Ovary (tissue), 9 donors: ENCODE measurements around the gene APOBEC3H. TPM values are rescaled to one million over a fixed set of nuclear protein-coding genes. Genes with fewer than 3 reads are reported as not detected.

ENCODE experiments used
- DNase-seq, 5 donors: peaks; one replicate each; pipeline ENCODE4 v3.0.0-alpha.2; 2019 to 2020
- H3K27ac ChIP-seq, 2 donors: fragments of 200-600 bp; one replicate each; pipeline versions ENCODE4 v1.5.1 to v1.8.0; 2019 to 2022
- H3K27me3 ChIP-seq: fragments of 200-600 bp; one replicate; pipeline ENCODE4 v1.8.0; 2022
- H3K36me3 ChIP-seq: fragments of 200-600 bp; sonication (generic); one replicate; pipeline ENCODE4 v1.5.1; 2019
- H3K4me1 ChIP-seq: one replicate; pipeline ENCODE4 v1.8.1; 2013; ENCODE audit warnings: mild to moderate bottlenecking, moderate library complexity; ENCODE audit not compliant: insufficient read depth
- H3K4me3 ChIP-seq: fragments of 200-600 bp; sonication (generic); one replicate; pipeline ENCODE4 v1.5.1; 2017
- H3K9me3 ChIP-seq, 2 donors: fragments of 200-600 bp in 1 of 2; sonication (generic) in 1 of 2; one replicate each; pipeline versions ENCODE4 v1.5.1 to v1.8.1; 2013 to 2019; ENCODE audit warnings: mild to moderate bottlenecking in 1 of 2, moderate library complexity in 1 of 2
- CTCF ChIP-seq, 3 donors: fragments of 450-650 bp in 2 of 3; fragments of 200-600 bp in 1 of 3; IDR thresholded peaks; one replicate each; pipeline versions ENCODE4 v1.5.1 to v1.8.0; 2016 to 2022; ENCODE audit warnings: antibody characterized with exemption in 3 of 3, mild to moderate bottlenecking in 1 of 3
- EP300 ChIP-seq: sonication (generic); formaldehyde crosslinking; IDR thresholded peaks from one replicate; pipeline ENCODE4 v1.6.1; 2017; ENCODE audit warnings: antibody characterized with exemption
- POLR2A ChIP-seq: fragments of 450-650 bp; IDR thresholded peaks from one replicate; pipeline ENCODE4 v1.6.1; 2017; ENCODE audit warnings: antibody characterized with exemption, mild to moderate bottlenecking, moderate library complexity
- WGBS, 3 donors: extraction: QIAGEN DNeasy Blood & Tissue Kit in 1 of 3; methylation state at CpG; one replicate each; pipeline versions ENCODE4 v1.1.5 to v1.1.7; 2013 to 2017; 5-methylcytosine and 5-hydroxymethylcytosine counted together
- intact Hi-C, 4 donors: fragments of 100-400 bp; cut with DNase I; formaldehyde crosslinking; loops; one replicate each; pipeline versions ENCODE4 v1.11.0 to v1.15.1; 2022 to 2023
- polyA plus RNA-seq, 2 donors: library from polyadenylated mRNA; stranded (reverse); fragments of 200-250 nt in 1 of 2; fragments of 350-450 nt in 1 of 2; fragmentation: Illumina TruSeq in 1 of 2; extraction: RNeasy Lipid Tissue Mini Kit (QIAGEN cat#74804) in 1 of 2; gene quantifications; one replicate each; pipeline ENCODE4 v1.2.3, GENCODE V29; 2013 to 2014
- small RNA-seq: library from RNA; depleted of rRNA; stranded (forward); fragments of <200 nt; gene quantifications from one replicate; pipeline ENCODE3, GENCODE V24; 2016
- total RNA-seq, 7 donors: library from RNA; depleted of rRNA in 2 of 7; stranded (reverse); fragments of >200 nt in 2 of 7; fragmentation: NEBNext Ultra II Directional in 3 of 7; extraction: Animal tissue kit (Norgen Biotek cat#: 25700) in 3 of 7; gene quantifications; one replicate each; pipeline versions ENCODE4 v1.1.0 to v1.2.4, GENCODE V29; 2016 to 2023
- donor health status: DM: no; HTN: no; CAD: no; lungs with moderate emphysema.
- donor health status: DM: no; HTN: no; CAD: no.
- donor health status: Bipolar disorder and iron deficiency.
- donor health status: DM: yes; HTN: yes; CAD: no.
- donor health status: DM: no; HTN: no; CAD: no.
- donor health status: DM: yes; HTN: yes; CAD: no.

Gene APOBEC3H
- total and polyA plus RNA-seq, 9 donors: 0.23 to 0.97 (median 0.31) TPM; not detected in 6

GRCh38 chr22:39152024-39152510 lies 55.0 kb downstream of the APOBEC3H start:
- TF ChIP-seq POLR2A (no peak), EP300 (no peak), CTCF (IDR thresholded peaks at IDR 0.05) (no peak)
- H3K27me3 ChIP-seq: no peaks in the 10 kb centered on the region

DNA sequence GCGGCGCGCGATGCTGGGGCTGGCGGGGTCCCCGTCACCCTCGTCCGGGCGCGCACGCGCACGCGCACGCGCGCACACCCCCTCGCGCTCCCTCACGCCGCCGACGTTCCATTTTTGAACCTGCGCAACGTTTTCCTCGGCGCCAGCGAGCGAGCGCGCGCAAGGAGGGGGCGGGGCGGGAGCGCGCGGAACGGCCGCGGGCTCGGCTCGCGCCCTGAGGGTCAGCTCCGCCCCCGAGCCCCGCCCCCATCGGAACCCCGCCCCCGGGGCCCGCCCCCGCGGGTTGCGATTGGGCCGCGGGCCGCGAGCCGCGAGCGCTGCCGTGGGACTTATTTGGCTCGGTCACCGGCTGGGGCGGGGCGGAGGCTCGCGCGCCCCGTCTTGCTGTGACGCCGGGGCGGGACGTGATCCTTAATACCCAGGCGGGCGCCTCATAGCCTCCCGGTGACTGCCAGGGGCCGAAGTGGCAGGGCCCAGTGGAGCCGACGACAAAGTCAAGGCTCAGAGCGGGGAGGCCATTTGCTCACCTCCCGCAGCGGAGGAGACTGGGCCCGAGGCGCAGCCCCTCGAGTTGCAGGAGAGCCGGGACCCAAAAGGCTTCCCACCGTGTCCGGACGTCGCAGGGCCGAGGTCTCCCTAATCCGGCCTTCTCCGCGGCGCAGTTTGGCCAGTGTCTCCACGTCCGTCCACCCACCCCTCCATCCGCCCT lies 55.6 kb downstream of the APOBEC3H start, which contains the start of gene CBX7:
Gene CBX7 (minus strand): TSS at position 170 of the 709 bp plus-strand sequence. CDS start 236 bp downstream, outside the sequence.
- TF ChIP-seq CTCF (IDR thresholded peaks at IDR 0.05) (no peak), POLR2A (peak; percentile 91), EP300 (peak; percentile 12)
- H3K4me1 ChIP-seq: peaks cover 15% of the 10 kb centered on the region
- H3K4me3 ChIP-seq: peak within 1 kb of the TSS; percentile 97
- intact Hi-C loops: loop anchor here in 2 of 4 donors (5.0 to 10.0 kb wide), 2 partner anchors 165 to 372 kb away; partner anchors contain the start of genes ATF4 (in 1 of the 2) and RPL3 (in 1 of the 2)
- H3K27me3 ChIP-seq: no peaks in the 10 kb centered on the region
- H3K36me3 ChIP-seq: no peaks in the 10 kb centered on the region
- H3K27ac ChIP-seq: peak within 1 kb of the TSS; percentile 94 to 97
- peak; percentile 94 to 97 (median 96) for DNase-seq
- 0 to 1% (median 0%) methylated on average over 63 to 98 of the region's 98 CpGs for WGBS, 3 donors
- H3K9me3 ChIP-seq: no peaks in the 10 kb centered on the region

More at GRCh38 chr22:39152024-39152510, 55.0 kb downstream of the APOBEC3H start:
- H3K9me3 ChIP-seq: no peaks in the 10 kb centered on the region
- peak overlapping the region; percentile 94 to 97 for H3K27ac ChIP-seq
- intact Hi-C loops: loop anchor here in 2 of 4 donors (5.0 to 10.0 kb wide), 2 partner anchors 165 to 373 kb away; partner anchors contain the start of genes ATF4 (in 1 of the 2) and RPL3 (in 1 of the 2)
- peak overlapping the region; percentile 97 for H3K4me3 ChIP-seq
- no peak for DNase-seq
- H3K4me1 ChIP-seq: peaks cover 17% of the 10 kb centered on the region
- H3K36me3 ChIP-seq: no peaks in the 10 kb centered on the region
- WGBS, 3 donors: 5 to 8% (median 6%) methylated on average over 32 to 44 of the region's 44 CpGs

GRCh38 chr22:39153220-39153717 lies 56.2 kb downstream of the APOBEC3H start:
- intact Hi-C loops: loop anchor here in 2 of 4 donors (5.0 to 10.0 kb wide), 2 partner anchors 164 to 372 kb away; partner anchors contain the start of genes ATF4 (in 1 of the 2) and RPL3 (in 1 of the 2)
- TF ChIP-seq CTCF (IDR thresholded peaks at IDR 0.05): no peak
- no peak for TF ChIP-seq EP300
- no peak for TF ChIP-seq POLR2A
- peak in 2 of 5 donors; percentile 33 to 61 for DNase-seq

More at GRCh38 chr22:39153220-39153717, 56.2 kb downstream of the APOBEC3H start:
- H3K4me3 ChIP-seq: peak overlapping the region; percentile 97
- H3K4me1 ChIP-seq: peaks cover 12% of the 10 kb centered on the region
- no peaks in the 10 kb centered on the region for H3K9me3 ChIP-seq
- no peaks in the 10 kb centered on the region for H3K27me3 ChIP-seq
- 1 to 4% (median 2%) methylated on average over 39 to 43 of the region's 43 CpGs for WGBS, 3 donors
- no peaks in the 10 kb centered on the region for H3K36me3 ChIP-seq
- peak overlapping the region; percentile 91 to 92 for H3K27ac ChIP-seq

Small RNA genes lying within 50 kb of the gene (small RNA-seq; reads per million reads assigned to genes)
- not detected for gene AL022318.2
- not detected for gene COX5BP7

Other genes with a start within 250 kb of the APOBEC3H start
- gene CBX6, start 225.0 kb upstream of the APOBEC3H start, total RNA-seq: 100 to 1,000 TPM in 5 of 7 donors, 10 to 100 TPM in 2; 32.7 to 175 (median 120) TPM
- gene CBX6, start 225.0 kb upstream of the APOBEC3H start, polyA plus RNA-seq: 10 to 100 TPM; 22.6 to 26.4 TPM
- gene APOBEC3A, start 139.6 kb upstream of the APOBEC3H start, total RNA-seq: under 1 TPM in 3 of 7 donors, not detected in 4; 0.50 to 0.95 (median 0.64) TPM
- gene APOBEC3A, start 139.6 kb upstream of the APOBEC3H start, polyA plus RNA-seq: 1 to 10 TPM in 1 of 2 donors, under 1 TPM in 1; 0.10 to 1.2 TPM
- gene APOBEC3B, start 114.9 kb upstream of the APOBEC3H start, total RNA-seq: 1 to 10 TPM in 4 of 7 donors, under 1 TPM in 2, not detected in 1; 0.43 to 1.9 (median 1.4) TPM
- under 1 TPM; 0.70 to 0.98 TPM for gene APOBEC3B, start 114.9 kb upstream of the APOBEC3H start, polyA plus RNA-seq
- 10 to 100 TPM in 6 of 7 donors, 1 to 10 TPM in 1; 7.0 to 63.4 (median 52.4) TPM for gene APOBEC3C, start 83.0 kb upstream of the APOBEC3H start, total RNA-seq
- gene APOBEC3C, start 83.0 kb upstream of the APOBEC3H start, polyA plus RNA-seq: 10 to 100 TPM; 35.1 to 88.9 TPM
- 1 to 10 TPM; 2.3 to 9.8 (median 6.3) TPM for gene APOBEC3D, start 76.1 kb upstream of the APOBEC3H start, total RNA-seq
- 1 to 10 TPM; 4.8 to 5.0 TPM for gene APOBEC3D, start 76.1 kb upstream of the APOBEC3H start, polyA plus RNA-seq
- gene APOBEC3F, start 56.4 kb upstream of the APOBEC3H start, total RNA-seq: 10 to 100 TPM in 5 of 7 donors, 1 to 10 TPM in 2; 7.6 to 51.4 (median 32.3) TPM
- 10 to 100 TPM in 1 of 2 donors, 1 to 10 TPM in 1; 7.4 to 14.2 TPM for gene APOBEC3F, start 56.4 kb upstream of the APOBEC3H start, polyA plus RNA-seq
- gene APOBEC3G, start 20.0 kb upstream of the APOBEC3H start, total RNA-seq: 10 to 100 TPM; 13.2 to 36.5 (median 24.7) TPM
- gene APOBEC3G, start 20.0 kb upstream of the APOBEC3H start, polyA plus RNA-seq: 10 to 100 TPM; 19.6 to 36.3 TPM
- gene CBX7, start 55.4 kb downstream of the APOBEC3H start, total RNA-seq: 100 to 1,000 TPM in 1 of 7 donors, 10 to 100 TPM in 6; 47.2 to 107 (median 84.9) TPM
- gene CBX7, start 55.4 kb downstream of the APOBEC3H start, polyA plus RNA-seq: 10 to 100 TPM; 40.7 to 96.9 TPM
- 10 to 100 TPM in 1 of 7 donors, 1 to 10 TPM in 6; 3.9 to 10.7 (median 5.5) TPM for gene PDGFB, start 147.7 kb downstream of the APOBEC3H start, total RNA-seq
- 1 to 10 TPM; 5.0 to 7.9 TPM for gene PDGFB, start 147.7 kb downstream of the APOBEC3H start, polyA plus RNA-seq
- 1,000 to 10,000 TPM; 3,686 to 6,016 (median 4,727) TPM for gene RPL3, start 222.4 kb downstream of the APOBEC3H start, total RNA-seq
- gene RPL3, start 222.4 kb downstream of the APOBEC3H start, polyA plus RNA-seq: 1,000 to 10,000 TPM; 3,441 to 7,258 TPM